Measurements from ENCODE around the gene TMEM236. TPM values are rescaled to one million over a fixed set of nuclear protein-coding genes. Genes with fewer than 3 reads are reported as not detected.

Gene TMEM236
- total RNA-seq, 1 donor from 2014 or later = 0.07 TPM

GRCh38 chr10:17785276-17785930 lies 33.4 kb downstream of the TMEM236 start:
- Mint-ChIP-seq H3K4me3 (ENCODE audit: unreplicated experiment) (no peak overlapping the region), H3K9me3 (ENCODE audit: low read depth) (no peaks in the 10 kb centered on the region), H3K36me3 (ENCODE audit: low read depth) (no peaks in the 10 kb centered on the region), H3K27ac (ENCODE audit: unreplicated experiment) (no peak overlapping the region), H3K27me3 (ENCODE audit: low read depth) (no peaks in the 10 kb centered on the region), H3K4me1 (ENCODE audit: low read depth) (peaks cover 45% of the 10 kb centered on the region)
- no peak for TF ChIP-seq CTCF (IDR thresholded peaks at IDR 0.05)
- no peak for DNase-seq (ENCODE audit: low spot score)

- no peak overlapping the region for H3K4me3 Mint-ChIP-seq (ENCODE audit: unreplicated experiment)
- peaks cover 45% of the 10 kb centered on the region for H3K4me1 Mint-ChIP-seq (ENCODE audit: low read depth)
- peak overlapping the region; percentile 92 for H3K27ac Mint-ChIP-seq (ENCODE audit: unreplicated experiment)
- TF ChIP-seq CTCF (IDR thresholded peaks at IDR 0.05) = no peak
- no peak for DNase-seq (ENCODE audit: low spot score)
- H3K9me3 Mint-ChIP-seq (ENCODE audit: low read depth) = no peaks in the 10 kb centered on the region
- H3K27me3 Mint-ChIP-seq (ENCODE audit: low read depth) = no peaks in the 10 kb centered on the region
- no peaks in the 10 kb centered on the region for H3K36me3 Mint-ChIP-seq (ENCODE audit: low read depth)
Measured at GRCh38 chr10:17787087-17787961, 35.3 kb downstream of the TMEM236 start.

- DNase-seq (ENCODE audit: low spot score) = no peak
- Mint-ChIP-seq H3K4me1 (ENCODE audit: low read depth) (peaks cover 34% of the 10 kb centered on the region), H3K4me3 (ENCODE audit: unreplicated experiment) (no peak overlapping the region), H3K9me3 (ENCODE audit: low read depth) (no peaks in the 10 kb centered on the region), H3K27me3 (ENCODE audit: low read depth) (no peaks in the 10 kb centered on the region), H3K27ac (ENCODE audit: unreplicated experiment) (no peak overlapping the region), H3K36me3 (ENCODE audit: low read depth) (no peaks in the 10 kb centered on the region)
- TF ChIP-seq CTCF (IDR thresholded peaks at IDR 0.05) = no peak
Measured at GRCh38 chr10:17788646-17789045, 36.6 kb downstream of the TMEM236 start.

GRCh38 chr10:17789396-17789795 lies 37.4 kb downstream of the TMEM236 start:
- no peak overlapping the region for H3K4me3 Mint-ChIP-seq (ENCODE audit: unreplicated experiment)
- TF ChIP-seq CTCF (IDR thresholded peaks at IDR 0.05) = no peak
- no peaks in the 10 kb centered on the region for H3K36me3 Mint-ChIP-seq (ENCODE audit: low read depth)
- no peak for DNase-seq (ENCODE audit: low spot score)
- peaks cover 27% of the 10 kb centered on the region for H3K4me1 Mint-ChIP-seq (ENCODE audit: low read depth)
- H3K27ac Mint-ChIP-seq (ENCODE audit: unreplicated experiment) = no peak overlapping the region
- H3K9me3 Mint-ChIP-seq (ENCODE audit: low read depth) = no peaks in the 10 kb centered on the region
- no peaks in the 10 kb centered on the region for H3K27me3 Mint-ChIP-seq (ENCODE audit: low read depth)

GRCh38 chr10:17790651-17791050 lies 38.6 kb downstream of the TMEM236 start:
- DNase-seq (ENCODE audit: low spot score) = no peak
- H3K4me3 Mint-ChIP-seq (ENCODE audit: unreplicated experiment) = no peak overlapping the region
- H3K36me3 Mint-ChIP-seq (ENCODE audit: low read depth) = no peaks in the 10 kb centered on the region
- H3K4me1 Mint-ChIP-seq (ENCODE audit: low read depth) = peaks cover 15% of the 10 kb centered on the region
- no peak for TF ChIP-seq CTCF (IDR thresholded peaks at IDR 0.05)
- no peaks in the 10 kb centered on the region for H3K9me3 Mint-ChIP-seq (ENCODE audit: low read depth)
- H3K27me3 Mint-ChIP-seq (ENCODE audit: low read depth) = no peaks in the 10 kb centered on the region
- H3K27ac Mint-ChIP-seq (ENCODE audit: unreplicated experiment) = no peak overlapping the region

All from chondrocyte (in vitro differentiated cells).